ENCODE results near the gene CD81.

Gene CD81

DNA sequence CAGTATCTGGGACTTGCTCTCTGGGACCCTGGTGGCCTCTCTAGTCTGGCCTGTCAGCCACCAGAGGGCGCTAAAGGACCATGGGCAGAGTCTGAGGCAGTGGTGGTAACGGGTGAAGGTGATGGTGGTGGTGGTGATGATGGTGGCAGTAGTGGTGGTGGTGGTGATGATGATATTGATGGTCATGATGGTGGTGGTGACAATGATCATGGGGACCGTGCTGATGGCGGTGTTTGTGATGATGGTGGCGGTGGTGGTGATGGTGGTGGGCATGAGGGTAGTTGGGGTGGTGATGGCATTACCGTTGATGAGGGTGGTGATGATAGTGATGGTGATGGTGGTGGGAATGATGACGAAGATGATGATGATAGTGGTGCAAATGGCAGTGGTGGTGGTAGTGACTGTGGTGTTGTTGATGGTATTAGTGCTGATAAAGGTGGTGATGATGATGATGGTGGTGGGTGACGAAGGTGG lies 51.2 kb downstream of the CD81 start:
- Histone ChIP-seq H3K27me3 (peaks cover 0 to 50% of the 10 kb centered on the region in 2 donors), H3K4me3 (no peak overlapping the region), H3K36me3 (no peaks in the 10 kb centered on the region), H3K4me1 (no peaks in the 10 kb centered on the region), H3K9me3 (no peaks in the 10 kb centered on the region), H3K27ac (no peak overlapping the region)
- DNase-seq, result peak in 1 of 2 donors; percentile 71
- TF ChIP-seq, protein P1, sequence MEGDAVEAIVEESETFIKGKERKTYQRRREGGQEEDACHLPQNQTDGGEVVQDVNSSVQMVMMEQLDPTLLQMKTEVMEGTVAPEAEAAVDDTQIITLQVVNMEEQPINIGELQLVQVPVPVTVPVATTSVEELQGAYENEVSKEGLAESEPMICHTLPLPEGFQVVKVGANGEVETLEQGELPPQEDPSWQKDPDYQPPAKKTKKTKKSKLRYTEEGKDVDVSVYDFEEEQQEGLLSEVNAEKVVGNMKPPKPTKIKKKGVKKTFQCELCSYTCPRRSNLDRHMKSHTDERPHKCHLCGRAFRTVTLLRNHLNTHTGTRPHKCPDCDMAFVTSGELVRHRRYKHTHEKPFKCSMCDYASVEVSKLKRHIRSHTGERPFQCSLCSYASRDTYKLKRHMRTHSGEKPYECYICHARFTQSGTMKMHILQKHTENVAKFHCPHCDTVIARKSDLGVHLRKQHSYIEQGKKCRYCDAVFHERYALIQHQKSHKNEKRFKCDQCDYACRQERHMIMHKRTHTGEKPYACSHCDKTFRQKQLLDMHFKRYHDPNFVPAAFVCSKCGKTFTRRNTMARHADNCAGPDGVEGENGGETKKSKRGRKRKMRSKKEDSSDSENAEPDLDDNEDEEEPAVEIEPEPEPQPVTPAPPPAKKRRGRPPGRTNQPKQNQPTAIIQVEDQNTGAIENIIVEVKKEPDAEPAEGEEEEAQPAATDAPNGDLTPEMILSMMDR (IDR thresholded peaks at IDR 0.05), result peak; percentile 43 to 46
- intact Hi-C loops (cut with DNase I; ENCODE audit: low total_unique reads), result loop anchor here (1.0 to 10.0 kb wide), 2 partner anchors 103 to 466 kb away; no protein-coding TSS in a partner anchor

DNA sequence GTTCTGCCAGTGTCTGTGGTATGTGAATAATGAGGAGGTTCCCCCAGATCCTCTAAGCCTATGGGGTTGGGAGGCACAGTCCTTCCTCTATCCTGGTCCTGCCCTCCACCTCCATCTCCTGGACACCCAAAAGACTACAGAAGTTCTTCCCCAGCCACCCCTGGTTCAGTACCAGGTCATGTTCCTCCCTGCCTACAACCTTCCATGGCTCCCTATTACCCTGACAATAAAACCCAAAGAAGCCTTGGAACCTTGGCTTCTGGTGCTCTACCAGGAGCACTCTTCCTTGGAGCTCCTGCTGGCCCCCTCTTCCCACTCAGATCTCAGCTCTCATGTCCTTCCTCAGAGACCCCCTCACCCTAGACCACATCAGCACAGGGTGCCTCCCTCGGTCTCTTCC lies 54.3 kb downstream of the CD81 start:
- no peak for DNase-seq
- Histone ChIP-seq H3K36me3 (no peaks in the 10 kb centered on the region), H3K4me3 (no peak overlapping the region), H3K27ac (no peak overlapping the region), H3K9me3 (no peaks in the 10 kb centered on the region), H3K27me3 (peaks cover 0 to 36% of the 10 kb centered on the region in 2 donors), H3K4me1 (no peaks in the 10 kb centered on the region)
- intact Hi-C loops (cut with DNase I; ENCODE audit: low total_unique reads), result no loop called here
- TF ChIP-seq, protein P1 (IDR thresholded peaks at IDR 0.05), result no peak

DNA sequence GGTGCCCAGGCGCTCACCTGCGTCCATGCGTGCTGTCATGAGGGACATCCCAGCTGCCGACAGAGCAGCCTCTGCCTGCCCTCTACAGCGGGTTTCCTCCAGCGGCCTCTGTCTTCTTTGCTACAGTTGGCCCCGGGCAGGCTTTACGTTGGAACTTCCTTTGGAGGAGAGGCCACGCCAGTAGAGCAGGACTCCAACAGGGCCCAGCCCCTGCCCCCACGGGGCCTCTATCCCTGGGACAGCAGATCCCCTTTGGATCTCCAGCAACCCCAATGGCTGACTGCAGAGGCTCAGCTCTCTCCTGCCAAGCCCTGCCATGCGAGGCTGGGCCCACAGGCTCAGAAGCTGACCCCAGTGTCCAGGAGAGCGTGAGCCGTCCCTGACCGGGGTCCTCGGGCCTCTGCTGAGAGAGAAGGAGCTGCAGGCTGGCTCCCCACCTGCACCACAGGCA lies 55.1 kb downstream of the CD81 start:
- Histone ChIP-seq H3K4me1 (no peaks in the 10 kb centered on the region), H3K36me3 (no peaks in the 10 kb centered on the region), H3K27ac (no peak overlapping the region), H3K9me3 (no peaks in the 10 kb centered on the region), H3K27me3 (peaks cover 0 to 40% of the 10 kb centered on the region in 2 donors), H3K4me3 (no peak overlapping the region)
- intact Hi-C loops (cut with DNase I; ENCODE audit: low total_unique reads), result no loop called here
- peak in 1 of 2 donors; percentile 51 for DNase-seq
- TF ChIP-seq, protein P1 (IDR thresholded peaks at IDR 0.05), result no peak

DNA sequence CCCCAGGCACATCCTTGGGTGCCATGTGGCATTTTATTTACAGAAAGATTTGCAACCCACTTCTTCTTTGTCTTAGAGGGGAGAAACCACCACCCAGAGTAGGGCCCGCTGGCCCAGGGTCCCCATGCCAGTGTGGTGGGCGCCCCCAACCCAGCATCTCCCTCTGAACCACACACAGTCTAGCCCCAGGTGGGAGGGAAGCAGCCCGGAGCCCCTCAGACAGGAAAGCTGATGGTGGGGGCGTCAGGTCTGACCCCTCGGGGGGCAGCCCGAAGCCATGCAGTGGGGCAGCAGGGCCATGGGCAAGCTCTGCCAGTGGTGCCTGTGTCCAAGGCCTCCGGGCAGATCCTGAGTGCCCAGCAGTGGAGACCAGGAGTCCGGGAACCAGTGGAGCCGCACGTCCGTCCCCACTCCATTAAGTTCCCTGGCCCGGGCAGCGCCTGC lies 55.5 kb downstream of the CD81 start:
- DNase-seq, result peak in 1 of 2 donors; percentile 60
- no peaks in the 10 kb centered on the region for H3K9me3 ChIP-seq
- H3K27ac ChIP-seq, result no peak overlapping the region
- intact Hi-C loops (cut with DNase I; ENCODE audit: low total_unique reads), result no loop called here
- H3K27me3 ChIP-seq, result peaks cover 0 to 43% of the 10 kb centered on the region in 2 donors
- no peaks in the 10 kb centered on the region for H3K36me3 ChIP-seq
- TF ChIP-seq, protein P1 (IDR thresholded peaks at IDR 0.05), result no peak
- H3K4me3 ChIP-seq, result no peak overlapping the region
- no peaks in the 10 kb centered on the region for H3K4me1 ChIP-seq

DNA sequence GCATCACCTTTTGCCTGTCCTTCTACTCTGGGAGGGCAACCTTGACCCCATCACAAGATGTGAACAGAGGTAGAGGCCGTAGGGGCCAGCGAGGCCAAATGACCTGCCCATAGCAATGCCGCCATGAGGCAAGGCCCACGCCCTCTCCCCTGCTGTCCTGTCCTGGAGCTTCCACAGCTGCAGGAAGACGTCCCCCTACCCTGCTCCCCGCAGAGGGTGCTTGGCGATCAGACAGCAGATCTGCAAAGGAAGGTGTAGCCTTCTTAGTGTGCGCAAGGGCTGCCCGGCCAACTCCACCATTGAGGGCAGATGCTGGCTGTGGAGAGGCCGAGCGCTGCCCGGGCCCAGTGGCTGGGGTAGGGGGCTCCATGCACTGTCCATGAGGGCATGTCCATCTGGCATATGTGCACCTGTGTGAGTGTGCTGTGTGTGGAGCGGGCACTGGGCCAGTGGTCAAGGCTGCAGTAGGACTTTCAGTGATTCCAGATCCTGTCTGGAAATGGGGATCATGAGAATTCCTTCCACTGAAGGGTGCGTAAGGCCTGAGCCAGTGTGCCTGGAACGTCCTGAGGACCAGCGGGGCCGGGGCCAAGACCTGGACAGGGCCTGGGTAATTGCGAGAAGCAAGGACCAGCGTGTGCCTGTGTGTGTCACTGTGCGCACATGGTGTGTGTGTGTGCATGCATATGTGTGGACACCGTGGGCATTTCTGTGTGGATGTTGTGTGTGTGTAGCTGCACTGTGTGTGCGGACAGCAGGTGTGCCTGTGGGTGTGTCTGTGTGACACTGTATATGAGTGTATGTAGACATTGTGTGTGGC lies 56.2 kb downstream of the CD81 start:
- Histone ChIP-seq H3K4me1 (no peaks in the 10 kb centered on the region), H3K27me3 (peaks cover 0 to 43% of the 10 kb centered on the region in 2 donors), H3K36me3 (no peaks in the 10 kb centered on the region), H3K9me3 (no peaks in the 10 kb centered on the region), H3K27ac (no peak overlapping the region), H3K4me3 (no peak overlapping the region)
- DNase-seq, result no peak
- TF ChIP-seq, protein P1 (IDR thresholded peaks at IDR 0.05), result no peak
- intact Hi-C loops (cut with DNase I; ENCODE audit: low total_unique reads), result no loop called here
